ENCODE results near the gene ATF7.

Gene ATF7

DNA sequence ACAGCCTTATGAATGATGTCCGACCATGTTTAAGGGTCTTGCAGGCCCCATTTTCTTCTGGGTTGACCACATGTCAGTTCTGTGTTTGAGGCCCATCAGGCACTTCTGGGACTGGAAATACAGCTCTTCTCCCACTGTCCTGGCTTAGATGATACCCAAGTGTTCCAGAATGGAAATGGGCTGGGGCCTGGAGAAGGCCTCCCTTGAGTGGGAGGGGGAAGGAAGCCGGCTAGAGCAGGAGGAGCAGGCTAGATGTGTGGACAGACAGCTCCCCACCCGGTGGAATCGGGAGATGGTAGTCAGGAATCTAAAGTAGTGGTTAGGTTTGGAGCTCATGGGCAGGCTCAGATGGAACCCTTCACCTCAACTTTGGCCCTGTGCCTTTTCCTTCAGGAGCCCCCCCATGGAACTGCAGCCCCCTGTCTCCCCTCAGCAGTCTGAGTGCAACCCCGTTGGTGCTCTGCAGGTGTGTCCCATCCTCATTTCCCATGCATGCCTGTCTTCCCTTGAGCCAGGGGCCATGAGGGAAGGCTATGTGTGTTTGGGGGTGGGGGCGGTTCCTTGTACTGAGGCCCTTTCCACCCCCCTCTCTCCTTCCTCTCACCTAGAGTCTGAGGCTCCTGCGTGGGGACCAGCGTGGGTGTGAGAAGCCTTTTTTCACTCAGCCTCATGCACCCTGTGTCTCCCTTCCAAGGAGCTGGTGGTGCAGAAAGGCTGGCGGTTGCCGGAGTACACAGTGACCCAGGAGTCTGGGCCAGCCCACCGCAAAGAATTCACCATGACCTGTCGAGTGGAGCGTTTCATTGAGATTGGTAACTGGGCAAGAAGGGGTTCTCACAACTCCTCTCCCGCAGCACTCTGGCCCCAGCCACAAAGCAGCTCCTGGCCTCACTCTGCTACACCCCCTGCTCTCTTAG, 121.9 kb downstream of the ATF7 start:
- no peak for TF ChIP-seq ZFX (IDR thresholded peaks at IDR 0.05; ENCODE audit: borderline replicate concordance)
- TF ChIP-seq, protein P1, sequence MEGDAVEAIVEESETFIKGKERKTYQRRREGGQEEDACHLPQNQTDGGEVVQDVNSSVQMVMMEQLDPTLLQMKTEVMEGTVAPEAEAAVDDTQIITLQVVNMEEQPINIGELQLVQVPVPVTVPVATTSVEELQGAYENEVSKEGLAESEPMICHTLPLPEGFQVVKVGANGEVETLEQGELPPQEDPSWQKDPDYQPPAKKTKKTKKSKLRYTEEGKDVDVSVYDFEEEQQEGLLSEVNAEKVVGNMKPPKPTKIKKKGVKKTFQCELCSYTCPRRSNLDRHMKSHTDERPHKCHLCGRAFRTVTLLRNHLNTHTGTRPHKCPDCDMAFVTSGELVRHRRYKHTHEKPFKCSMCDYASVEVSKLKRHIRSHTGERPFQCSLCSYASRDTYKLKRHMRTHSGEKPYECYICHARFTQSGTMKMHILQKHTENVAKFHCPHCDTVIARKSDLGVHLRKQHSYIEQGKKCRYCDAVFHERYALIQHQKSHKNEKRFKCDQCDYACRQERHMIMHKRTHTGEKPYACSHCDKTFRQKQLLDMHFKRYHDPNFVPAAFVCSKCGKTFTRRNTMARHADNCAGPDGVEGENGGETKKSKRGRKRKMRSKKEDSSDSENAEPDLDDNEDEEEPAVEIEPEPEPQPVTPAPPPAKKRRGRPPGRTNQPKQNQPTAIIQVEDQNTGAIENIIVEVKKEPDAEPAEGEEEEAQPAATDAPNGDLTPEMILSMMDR (IDR thresholded peaks at IDR 0.05), result no peak
- 0 out of 2 replicates have a peak overlapping the region, but pooled peaks have one; percentile 100 for H3K27ac ChIP-seq

DNA sequence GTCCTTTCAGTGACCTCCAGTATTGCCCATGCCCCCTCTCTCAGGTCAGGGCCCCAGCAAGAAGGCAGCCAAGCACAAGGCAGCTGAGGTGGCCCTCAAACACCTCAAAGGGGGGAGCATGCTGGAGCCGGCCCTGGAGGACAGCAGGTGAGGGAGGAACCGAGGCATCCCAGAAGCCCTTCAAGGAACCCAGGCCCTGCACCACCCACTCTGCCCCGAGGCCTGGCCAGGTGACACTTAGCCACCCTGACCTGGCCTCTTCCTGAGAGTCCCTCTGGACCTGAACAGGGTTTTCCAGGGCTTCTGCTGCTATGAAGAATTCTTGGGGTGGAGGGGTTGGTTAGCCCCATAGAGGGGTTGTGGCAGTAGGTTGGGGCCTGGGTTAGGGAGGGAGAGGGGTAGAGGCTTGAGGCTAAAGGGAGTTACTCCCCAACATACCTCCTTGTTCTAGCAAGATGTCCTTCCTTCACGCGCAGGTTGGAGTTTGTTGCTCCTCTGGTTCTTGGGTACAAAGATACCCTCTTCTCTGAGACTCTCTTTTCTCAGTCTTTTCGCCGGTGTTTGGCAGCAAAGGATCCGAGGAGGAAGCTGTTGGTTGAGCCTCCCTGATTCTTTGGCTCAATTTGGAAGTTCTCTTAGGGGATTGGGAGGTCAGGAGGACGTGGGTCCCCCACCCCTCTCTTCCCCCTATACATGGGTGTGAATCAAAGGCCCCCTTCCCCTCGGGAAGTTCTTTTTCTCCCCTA, 123.0 kb downstream of the ATF7 start:
- TF ChIP-seq, protein P1 (IDR thresholded peaks at IDR 0.05), result no peak
- no peak for TF ChIP-seq ZFX (IDR thresholded peaks at IDR 0.05; ENCODE audit: borderline replicate concordance)
- H3K27ac ChIP-seq, result peak overlapping the region; percentile 100

DNA sequence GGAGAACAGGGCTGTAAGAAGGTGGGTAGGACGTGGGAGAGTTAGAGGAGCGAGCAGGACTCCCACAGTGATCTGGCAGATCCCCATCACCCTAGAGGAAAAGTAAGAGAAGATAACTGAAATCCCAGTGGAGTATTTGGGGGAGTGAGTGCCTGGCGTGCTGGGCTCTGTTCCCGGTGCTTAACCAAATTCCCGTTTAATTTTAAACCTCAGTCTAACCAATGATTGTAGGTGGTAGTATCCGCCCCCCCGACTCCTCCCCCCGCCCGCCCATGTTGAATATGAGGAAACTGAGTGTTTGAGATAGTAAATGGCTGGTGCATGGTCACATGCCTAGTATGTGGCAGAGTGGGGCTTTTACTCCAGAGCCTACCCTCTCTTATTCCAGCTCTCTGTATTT, 123.9 kb downstream of the ATF7 start:
- peak overlapping the region; percentile 100 for H3K27ac ChIP-seq

DNA sequence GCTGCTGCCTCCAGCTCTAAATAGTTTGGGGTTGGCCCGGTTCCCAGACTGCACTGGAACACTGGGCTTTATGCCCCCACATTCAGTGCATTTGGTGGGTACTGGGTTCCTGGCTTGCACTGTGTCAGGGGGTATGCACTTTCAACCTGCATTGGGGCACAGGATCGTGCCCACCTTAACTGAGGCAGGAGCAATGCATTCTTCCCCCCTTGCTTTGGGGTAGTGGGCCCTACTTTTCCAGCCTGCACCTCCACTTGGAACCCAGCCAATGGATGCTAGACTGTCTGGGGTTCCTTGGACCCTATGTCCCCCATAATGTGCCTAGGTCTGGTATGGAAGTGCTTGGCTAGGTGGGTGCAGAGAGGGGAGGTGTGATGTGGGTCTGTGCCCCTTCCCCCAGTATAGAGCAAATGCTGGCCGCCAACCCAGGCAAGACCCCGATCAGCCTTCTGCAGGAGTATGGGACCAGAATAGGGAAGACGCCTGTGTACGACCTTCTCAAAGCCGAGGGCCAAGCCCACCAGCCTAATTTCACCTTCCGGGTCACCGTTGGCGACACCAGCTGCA, 124.5 kb downstream of the ATF7 start:
- TF ChIP-seq, protein P1 (IDR thresholded peaks at IDR 0.05), result no peak
- TF ChIP-seq ZFX (IDR thresholded peaks at IDR 0.05; ENCODE audit: borderline replicate concordance), result no peak
- peak overlapping the region; percentile 100 for H3K27ac ChIP-seq

More for the DNA sequence above, 123.9 kb downstream of the ATF7 start:
- TF ChIP-seq, protein P1 (IDR thresholded peaks at IDR 0.05), result no peak
- no peak for TF ChIP-seq ZFX (IDR thresholded peaks at IDR 0.05; ENCODE audit: borderline replicate concordance)

DNA sequence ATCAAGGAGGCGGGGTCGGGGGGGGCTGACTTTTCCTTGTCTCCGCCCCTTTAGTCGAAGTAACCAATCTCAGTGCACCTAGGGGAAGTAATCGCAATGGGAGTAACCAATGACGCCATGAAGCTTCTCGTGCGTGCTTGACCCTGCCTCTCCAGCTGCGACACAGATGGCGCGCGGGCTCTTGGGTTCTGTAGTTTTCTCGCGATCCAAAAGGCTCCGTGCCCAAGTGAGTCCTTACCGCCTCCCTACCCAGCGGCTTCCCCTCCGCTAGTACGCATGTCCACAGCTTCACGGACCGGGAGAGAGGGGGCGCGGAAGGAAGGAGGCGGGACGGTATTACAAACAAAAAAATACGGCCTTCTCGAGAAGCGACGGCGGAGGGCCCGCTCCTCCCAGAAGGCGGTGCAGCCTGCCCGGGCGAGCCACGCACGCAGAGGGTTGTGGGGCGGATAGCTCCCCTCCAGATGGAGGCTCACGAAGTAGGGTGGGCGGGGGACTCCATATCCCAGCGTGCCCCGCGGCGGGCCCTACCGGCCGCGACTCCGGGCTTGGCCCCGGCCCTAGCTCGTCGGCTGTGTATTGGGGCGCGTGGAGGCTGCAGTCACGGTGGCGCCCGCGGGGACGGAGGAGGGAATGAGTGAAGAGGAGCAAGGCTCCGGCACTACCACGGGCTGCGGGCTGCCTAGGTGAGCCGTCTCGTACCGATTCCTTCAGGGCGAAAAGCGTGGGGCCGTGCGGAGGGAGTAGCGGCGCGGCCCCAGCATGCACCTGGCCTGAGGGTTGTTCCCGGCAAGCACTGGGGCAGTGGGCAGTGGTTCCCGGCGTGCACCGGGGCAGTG, 125.2 kb downstream of the ATF7 start, which contains the start of gene TARBP2:
TSS of gene TARBP2 (plus strand) at position 508 of the 839 bp plus-strand sequence. CDS start at position 634, 126 bp downstream.
- TF ChIP-seq, protein P1 (IDR thresholded peaks at IDR 0.05), result peak; percentile 18; the same call in 1 of the 2 replicates
- 0 out of 2 replicates have a peak, but pooled peaks have one; percentile 64 for TF ChIP-seq ZFX (IDR thresholded peaks at IDR 0.05; ENCODE audit: borderline replicate concordance)

DNA sequence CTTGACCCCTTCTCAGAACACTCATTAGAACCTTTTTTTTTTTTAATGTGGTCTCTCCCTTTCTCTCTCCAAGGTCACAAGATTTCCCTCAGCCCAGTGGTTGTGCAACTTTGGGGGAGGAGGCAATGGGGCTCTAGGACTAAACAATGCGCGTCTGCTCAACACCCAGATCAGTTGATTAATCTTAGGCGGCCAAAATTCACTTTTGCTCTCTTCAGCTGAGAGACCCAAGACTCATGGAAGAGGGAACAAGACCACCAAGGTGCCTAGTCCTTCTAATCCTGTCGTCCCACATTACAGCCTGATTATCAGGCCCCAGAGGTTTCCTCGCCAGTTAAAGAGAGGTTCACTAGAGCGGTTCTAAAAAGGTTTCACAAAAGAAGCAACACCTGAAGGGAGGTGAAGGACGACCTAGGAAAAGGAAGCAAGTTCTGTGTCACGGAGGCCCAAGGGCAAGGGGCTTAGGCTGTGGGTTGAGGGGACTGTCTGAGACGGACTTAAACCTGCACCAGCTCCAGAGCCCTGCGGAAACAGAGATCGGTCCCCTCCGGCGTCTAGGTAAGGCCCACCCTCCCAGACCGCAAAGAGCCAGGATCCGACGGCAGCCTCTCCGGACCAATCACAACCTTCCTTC, 125.9 kb downstream of the ATF7 start:
- TF ChIP-seq ZFX (IDR thresholded peaks at IDR 0.05; ENCODE audit: borderline replicate concordance), result no peak
- TF ChIP-seq, protein P1 (IDR thresholded peaks at IDR 0.05), result no peak
- peak overlapping the region; percentile 100 for H3K27ac ChIP-seq

More for the DNA sequence above, 125.2 kb downstream of the ATF7 start, which contains the start of gene TARBP2:
- peak within 1 kb of the TSS; percentile 100 for H3K27ac ChIP-seq
